ENCODE measurements around the gene AGBL1.

AGBL1 gene

GRCh38 chr15:86408261-86408660 is 328.6 kb downstream of the AGBL1 start:
- no peak for TF ChIP-seq EZH2 (IDR thresholded peaks at IDR 0.05; ENCODE audit: borderline replicate concordance, low read depth, low read length, severe bottlenecking)
- TF ChIP-seq, protein P1, sequence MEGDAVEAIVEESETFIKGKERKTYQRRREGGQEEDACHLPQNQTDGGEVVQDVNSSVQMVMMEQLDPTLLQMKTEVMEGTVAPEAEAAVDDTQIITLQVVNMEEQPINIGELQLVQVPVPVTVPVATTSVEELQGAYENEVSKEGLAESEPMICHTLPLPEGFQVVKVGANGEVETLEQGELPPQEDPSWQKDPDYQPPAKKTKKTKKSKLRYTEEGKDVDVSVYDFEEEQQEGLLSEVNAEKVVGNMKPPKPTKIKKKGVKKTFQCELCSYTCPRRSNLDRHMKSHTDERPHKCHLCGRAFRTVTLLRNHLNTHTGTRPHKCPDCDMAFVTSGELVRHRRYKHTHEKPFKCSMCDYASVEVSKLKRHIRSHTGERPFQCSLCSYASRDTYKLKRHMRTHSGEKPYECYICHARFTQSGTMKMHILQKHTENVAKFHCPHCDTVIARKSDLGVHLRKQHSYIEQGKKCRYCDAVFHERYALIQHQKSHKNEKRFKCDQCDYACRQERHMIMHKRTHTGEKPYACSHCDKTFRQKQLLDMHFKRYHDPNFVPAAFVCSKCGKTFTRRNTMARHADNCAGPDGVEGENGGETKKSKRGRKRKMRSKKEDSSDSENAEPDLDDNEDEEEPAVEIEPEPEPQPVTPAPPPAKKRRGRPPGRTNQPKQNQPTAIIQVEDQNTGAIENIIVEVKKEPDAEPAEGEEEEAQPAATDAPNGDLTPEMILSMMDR (IDR thresholded peaks at IDR 0.05; ENCODE audit: borderline replicate concordance, extremely low read depth, low read length, poor library complexity, severe bottlenecking) = no peak
- Histone ChIP-seq H4K20me1 (ENCODE audit: insufficient read depth, low read length) (no peaks in the 10 kb centered on the region), H2AFZ (ENCODE audit: low read depth, low read length) (no peak overlapping the region), H3K4me3 (ENCODE audit: low read depth in 1 of 2, low read length in 2 of 2) (no peak overlapping the region), H3K36me3 (ENCODE audit: insufficient read depth, low read length) (no peaks in the 10 kb centered on the region), H3K4me1 (ENCODE audit: insufficient read depth, low read length) (no peaks in the 10 kb centered on the region), H3K27ac (ENCODE audit: low read length) (no peak overlapping the region), H3K9me3 (ENCODE audit: insufficient read depth, low read length, severe bottlenecking) (no peaks in the 10 kb centered on the region), H3K27me3 (ENCODE audit: insufficient read depth, low read length, poor library complexity) (no peaks in the 10 kb centered on the region), H3K4me2 (ENCODE audit: insufficient read depth, low read length) (no peak overlapping the region), H3K79me2 (ENCODE audit: insufficient read depth, low read length) (no peaks in the 10 kb centered on the region), H3K9ac (ENCODE audit: low read depth, low read length) (no peak overlapping the region)
- DNase-seq = no peak
- no peak for ATAC-seq (ENCODE audit: insufficient read depth, low read depth)

GRCh38 chr15:86411916-86412315 is 332.2 kb downstream of the AGBL1 start:
- H3K27me3 ChIP-seq (ENCODE audit: insufficient read depth, low read length, poor library complexity) = no peaks in the 10 kb centered on the region
- no peak overlapping the region for H3K27ac ChIP-seq (ENCODE audit: low read length)
- H3K4me3 ChIP-seq (ENCODE audit: low read depth in 1 of 2, low read length in 2 of 2) = no peak overlapping the region
- TF ChIP-seq, protein P1 (IDR thresholded peaks at IDR 0.05; ENCODE audit: borderline replicate concordance, extremely low read depth, low read length, poor library complexity, severe bottlenecking) = no peak
- TF ChIP-seq EZH2 (IDR thresholded peaks at IDR 0.05; ENCODE audit: borderline replicate concordance, low read depth, low read length, severe bottlenecking) = no peak
- ATAC-seq (ENCODE audit: insufficient read depth, low read depth) (no peak), DNase-seq (no peak)
- no peak overlapping the region for H3K4me2 ChIP-seq (ENCODE audit: insufficient read depth, low read length)
- H3K9me3 ChIP-seq (ENCODE audit: insufficient read depth, low read length, severe bottlenecking) = no peaks in the 10 kb centered on the region
- no peak overlapping the region for H2AFZ ChIP-seq (ENCODE audit: low read depth, low read length)
- H3K9ac ChIP-seq (ENCODE audit: low read depth, low read length) = no peak overlapping the region
- no peaks in the 10 kb centered on the region for H4K20me1 ChIP-seq (ENCODE audit: insufficient read depth, low read length)
- H3K4me1 ChIP-seq (ENCODE audit: insufficient read depth, low read length) = no peaks in the 10 kb centered on the region
- no peaks in the 10 kb centered on the region for H3K79me2 ChIP-seq (ENCODE audit: insufficient read depth, low read length)
- no peaks in the 10 kb centered on the region for H3K36me3 ChIP-seq (ENCODE audit: insufficient read depth, low read length)

- Histone ChIP-seq H3K79me2 (ENCODE audit: insufficient read depth, low read length) (no peaks in the 10 kb centered on the region), H3K4me2 (ENCODE audit: insufficient read depth, low read length) (no peak overlapping the region), H2AFZ (ENCODE audit: low read depth, low read length) (no peak overlapping the region), H3K4me3 (ENCODE audit: low read depth in 1 of 2, low read length in 2 of 2) (no peak overlapping the region), H3K36me3 (ENCODE audit: insufficient read depth, low read length) (no peaks in the 10 kb centered on the region), H4K20me1 (ENCODE audit: insufficient read depth, low read length) (no peaks in the 10 kb centered on the region), H3K9me3 (ENCODE audit: insufficient read depth, low read length, severe bottlenecking) (no peaks in the 10 kb centered on the region), H3K9ac (ENCODE audit: low read depth, low read length) (no peak overlapping the region), H3K27ac (ENCODE audit: low read length) (no peak overlapping the region), H3K4me1 (ENCODE audit: insufficient read depth, low read length) (no peaks in the 10 kb centered on the region), H3K27me3 (ENCODE audit: insufficient read depth, low read length, poor library complexity) (no peaks in the 10 kb centered on the region)
- ATAC-seq (ENCODE audit: insufficient read depth, low read depth) (no peak), DNase-seq (no peak)
- TF ChIP-seq EZH2 (IDR thresholded peaks at IDR 0.05; ENCODE audit: borderline replicate concordance, low read depth, low read length, severe bottlenecking) = no peak
- TF ChIP-seq, protein P1 (IDR thresholded peaks at IDR 0.05; ENCODE audit: borderline replicate concordance, extremely low read depth, low read length, poor library complexity, severe bottlenecking) = no peak
Observed at GRCh38 chr15:86413191-86413590, 333.5 kb downstream of the AGBL1 start.

DNA sequence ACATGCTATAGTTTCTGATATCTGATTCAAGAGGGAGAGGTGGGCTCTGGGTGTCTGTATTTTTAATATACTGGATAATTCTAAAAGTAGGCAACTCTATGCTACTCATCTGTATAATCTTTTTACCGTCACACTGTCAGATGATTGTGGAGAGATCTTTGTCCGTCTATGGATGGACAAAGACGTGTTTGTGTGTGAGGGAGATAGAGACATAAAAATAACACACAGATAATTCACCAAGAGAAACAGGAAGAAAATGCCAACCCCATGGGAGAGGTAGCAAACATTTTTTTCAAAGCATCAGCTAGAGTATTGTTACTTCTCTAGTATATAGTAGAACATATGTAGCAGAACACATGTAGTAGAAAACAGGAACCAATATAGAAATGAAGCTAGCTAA is 346.1 kb downstream of the AGBL1 start:
- no peaks in the 10 kb centered on the region for H3K36me3 ChIP-seq (ENCODE audit: insufficient read depth, low read length)
- H3K4me2 ChIP-seq (ENCODE audit: insufficient read depth, low read length) = no peak overlapping the region
- no peaks in the 10 kb centered on the region for H3K27me3 ChIP-seq (ENCODE audit: insufficient read depth, low read length, poor library complexity)
- DNase-seq = no peak
- H3K4me3 ChIP-seq (ENCODE audit: low read depth in 1 of 2, low read length in 2 of 2) = no peak overlapping the region
- no peak for ATAC-seq (ENCODE audit: insufficient read depth, low read depth)
- no peaks in the 10 kb centered on the region for H3K9me3 ChIP-seq (ENCODE audit: insufficient read depth, low read length, severe bottlenecking)
- TF ChIP-seq, protein P1 (IDR thresholded peaks at IDR 0.05; ENCODE audit: borderline replicate concordance, extremely low read depth, low read length, poor library complexity, severe bottlenecking) = no peak
- TF ChIP-seq EZH2 (IDR thresholded peaks at IDR 0.05; ENCODE audit: borderline replicate concordance, low read depth, low read length, severe bottlenecking) = no peak
- H3K4me1 ChIP-seq (ENCODE audit: insufficient read depth, low read length) = no peaks in the 10 kb centered on the region
- H2AFZ ChIP-seq (ENCODE audit: low read depth, low read length) = no peak overlapping the region
- H3K79me2 ChIP-seq (ENCODE audit: insufficient read depth, low read length) = no peaks in the 10 kb centered on the region
- no peaks in the 10 kb centered on the region for H4K20me1 ChIP-seq (ENCODE audit: insufficient read depth, low read length)
- H3K9ac ChIP-seq (ENCODE audit: low read depth, low read length) = no peak overlapping the region
- no peak overlapping the region for H3K27ac ChIP-seq (ENCODE audit: low read length)

Data from DND-41 (cell line).